ENCODE measurements around the gene LMO4.

Gene LMO4, protein sequence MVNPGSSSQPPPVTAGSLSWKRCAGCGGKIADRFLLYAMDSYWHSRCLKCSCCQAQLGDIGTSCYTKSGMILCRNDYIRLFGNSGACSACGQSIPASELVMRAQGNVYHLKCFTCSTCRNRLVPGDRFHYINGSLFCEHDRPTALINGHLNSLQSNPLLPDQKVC

DNA sequence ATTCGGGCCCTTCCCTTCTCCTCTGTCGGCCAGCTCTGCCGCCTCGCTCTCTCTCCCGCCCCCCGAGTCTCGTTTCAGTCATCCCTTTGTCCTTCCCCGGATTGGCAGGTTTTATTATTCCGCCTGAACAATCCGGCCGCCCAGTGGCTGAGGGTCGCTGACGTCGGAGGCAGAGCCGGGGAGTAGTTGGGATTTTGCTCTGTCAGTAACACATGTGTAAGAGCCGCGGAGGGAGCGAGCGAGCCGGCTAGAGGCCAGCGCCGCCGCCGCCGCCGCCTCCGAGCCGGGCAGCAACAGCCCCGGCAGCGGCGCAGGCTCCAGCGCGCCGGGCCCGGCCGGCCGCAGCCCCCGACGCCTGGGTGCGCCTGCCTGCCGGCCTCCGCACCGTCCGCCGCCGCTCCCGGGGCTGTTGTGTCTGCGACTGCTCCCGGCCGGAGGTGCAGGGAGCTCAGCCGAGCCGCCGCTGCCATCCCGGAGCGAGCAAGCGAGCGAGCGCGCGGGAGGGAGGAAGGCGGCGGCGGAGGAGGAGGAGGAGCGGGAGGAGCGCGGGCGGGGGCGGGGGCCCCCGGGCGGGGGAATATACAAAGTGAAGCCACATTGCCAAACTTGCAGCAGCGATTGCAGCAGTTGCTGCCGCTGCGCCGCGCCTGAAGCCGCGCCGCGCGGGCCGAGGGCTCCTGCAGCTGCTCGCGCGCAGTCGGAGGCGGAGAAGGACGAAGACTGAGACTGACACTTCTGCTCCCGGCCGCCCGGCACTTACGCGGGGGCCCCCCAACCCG lies at the start of gene LMO4:
TSS of gene LMO4 (plus strand) at position 609 of the 779 bp plus-strand sequence. CDS start 3,136 bp downstream, outside the sequence.
- in situ Hi-C loops (cut with HindIII; ENCODE audit: low sequenced_read_pairs): no loop called here

DNA sequence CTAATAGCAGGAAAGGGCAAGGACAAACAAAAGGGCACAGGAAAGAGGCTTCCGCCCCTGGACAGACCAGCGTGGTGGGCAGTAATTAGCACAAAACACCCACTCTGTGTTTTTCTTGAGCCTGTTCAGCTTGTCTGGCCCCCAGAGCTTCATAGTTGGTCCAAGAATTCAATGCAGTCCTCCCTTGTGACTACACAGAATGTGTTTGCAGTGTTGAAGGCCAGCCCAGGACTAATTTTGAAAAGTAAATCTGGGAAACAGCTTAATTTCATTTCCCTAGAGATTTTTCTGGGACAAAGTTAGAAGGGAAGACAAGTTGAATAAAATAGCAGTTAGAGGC lies 49.2 kb upstream of the LMO4 start:
- in situ Hi-C loops (cut with HindIII; ENCODE audit: low sequenced_read_pairs): no loop called here

DNA sequence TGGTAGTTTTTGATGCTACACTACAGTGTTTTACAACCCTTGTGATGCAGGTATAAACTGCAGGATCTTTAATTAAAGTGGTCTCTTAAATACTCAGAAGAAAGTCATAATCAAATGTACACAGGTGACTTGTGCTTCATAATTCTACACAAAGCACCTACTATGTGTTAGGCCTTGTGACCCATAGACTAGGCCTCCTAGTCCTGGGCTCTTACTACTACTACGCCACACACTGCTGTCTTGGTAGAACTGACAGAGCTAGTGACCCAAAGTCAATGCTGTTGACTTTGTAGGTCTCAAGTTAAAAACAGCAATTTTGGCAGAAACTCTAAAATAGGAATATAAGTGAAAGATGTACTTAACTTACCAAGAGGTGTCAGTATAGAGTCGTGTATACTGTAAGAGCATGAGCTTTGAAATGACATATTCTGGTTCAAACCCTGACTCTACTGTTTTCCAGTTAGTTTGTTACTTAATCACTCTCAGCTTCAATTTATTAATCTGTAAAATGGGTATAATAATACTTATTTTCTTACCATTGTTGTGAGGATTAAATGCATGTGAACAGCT lies 48.6 kb upstream of the LMO4 start:
- in situ Hi-C loops (cut with HindIII; ENCODE audit: low sequenced_read_pairs): no loop called here

DNA sequence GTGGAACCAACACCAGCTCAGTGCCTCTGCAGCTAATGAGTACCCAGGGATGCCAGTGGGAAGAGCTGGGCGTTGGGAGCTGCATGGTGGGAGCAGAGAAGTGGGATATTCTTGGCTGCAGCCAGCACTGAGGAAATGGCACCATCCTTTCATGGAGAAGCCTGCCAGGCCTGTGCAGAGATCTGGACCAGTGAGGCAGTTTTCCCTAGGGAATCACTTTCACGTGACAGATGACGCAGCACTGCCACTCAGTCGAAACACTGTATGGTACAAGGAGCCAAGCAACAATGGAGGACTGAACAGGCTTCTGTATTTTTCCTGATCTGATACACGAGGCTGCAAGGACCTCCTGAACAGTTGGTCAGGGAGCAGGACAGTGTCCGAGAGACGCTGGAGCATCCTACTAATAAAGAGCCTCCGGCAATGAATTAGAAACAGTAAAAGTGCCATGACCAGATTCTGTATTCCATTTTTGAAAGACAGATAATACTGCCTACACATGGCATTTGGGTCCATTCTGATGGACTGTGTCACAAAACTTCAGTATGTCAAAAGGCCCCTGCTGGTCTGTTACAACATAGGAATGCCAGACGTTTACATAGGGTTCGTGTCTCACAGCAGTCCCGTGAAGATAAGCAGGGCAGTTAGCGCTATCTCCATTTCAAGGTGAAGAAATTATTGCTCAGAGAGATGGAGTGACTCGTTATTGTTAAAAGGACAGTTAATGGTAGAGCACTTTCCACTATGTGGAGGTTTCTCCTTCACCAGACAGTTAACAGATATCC lies 44.0 kb upstream of the LMO4 start:
- in situ Hi-C loops (cut with HindIII; ENCODE audit: low sequenced_read_pairs): no loop called here

DNA sequence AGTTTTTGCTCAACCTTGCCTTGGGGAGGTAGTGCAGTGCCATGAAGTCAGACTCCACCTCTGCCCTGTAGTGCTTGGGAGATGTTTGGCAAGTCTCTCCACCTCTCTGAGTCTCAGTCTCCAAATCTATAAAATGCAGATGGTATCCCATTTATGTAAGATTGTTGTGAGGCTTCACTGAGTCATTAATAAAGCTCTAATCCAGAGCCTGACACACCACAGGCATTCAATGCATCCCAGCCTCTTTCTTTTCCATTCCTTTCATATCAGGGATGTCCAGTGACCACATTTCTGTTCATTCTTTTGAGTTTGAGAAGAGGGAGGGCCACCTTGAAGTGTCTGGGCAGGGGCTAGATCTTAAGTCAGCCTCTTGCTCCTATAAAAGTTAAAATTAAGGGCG lies 37.6 kb upstream of the LMO4 start:
- in situ Hi-C loops (cut with HindIII; ENCODE audit: low sequenced_read_pairs): no loop called here

DNA sequence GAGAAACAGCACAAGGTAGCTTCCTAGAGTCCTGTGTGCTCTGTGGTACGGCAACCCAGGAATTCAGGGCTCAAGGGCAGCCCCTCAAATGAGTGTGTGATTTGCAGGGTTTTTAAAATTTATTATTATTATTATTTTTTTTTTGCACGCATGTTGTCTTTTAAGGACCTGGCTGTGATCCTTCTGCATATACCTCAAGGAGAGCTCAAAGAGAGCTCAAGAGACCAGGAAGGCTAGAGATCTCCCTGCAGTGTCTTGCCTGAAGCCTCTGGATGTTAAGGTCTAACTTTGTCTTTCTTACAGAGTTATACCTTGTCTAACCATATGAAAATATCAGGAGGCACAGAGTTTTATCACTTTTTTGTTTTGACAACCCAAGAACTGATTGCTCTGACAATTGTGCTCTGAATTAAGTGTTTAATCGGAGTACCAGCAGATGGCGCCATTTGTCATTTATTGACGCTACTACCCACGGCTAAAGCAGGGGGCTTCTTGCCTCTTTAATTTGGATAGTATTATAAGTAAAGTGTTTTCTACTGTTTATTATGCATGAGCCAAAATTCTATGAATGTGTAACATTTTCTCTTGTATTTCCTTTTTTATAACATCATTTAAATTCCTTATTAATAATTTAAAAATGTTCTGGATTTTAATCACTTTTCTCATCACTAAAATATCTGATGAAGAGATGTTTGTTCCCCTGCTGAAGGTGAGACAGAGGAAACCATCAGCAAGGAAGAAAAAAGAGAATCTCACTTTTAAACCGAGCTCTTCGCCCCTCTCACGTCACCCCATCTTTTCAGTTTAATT lies 35.8 kb upstream of the LMO4 start:
- in situ Hi-C loops (cut with HindIII; ENCODE audit: low sequenced_read_pairs): no loop called here

DNA sequence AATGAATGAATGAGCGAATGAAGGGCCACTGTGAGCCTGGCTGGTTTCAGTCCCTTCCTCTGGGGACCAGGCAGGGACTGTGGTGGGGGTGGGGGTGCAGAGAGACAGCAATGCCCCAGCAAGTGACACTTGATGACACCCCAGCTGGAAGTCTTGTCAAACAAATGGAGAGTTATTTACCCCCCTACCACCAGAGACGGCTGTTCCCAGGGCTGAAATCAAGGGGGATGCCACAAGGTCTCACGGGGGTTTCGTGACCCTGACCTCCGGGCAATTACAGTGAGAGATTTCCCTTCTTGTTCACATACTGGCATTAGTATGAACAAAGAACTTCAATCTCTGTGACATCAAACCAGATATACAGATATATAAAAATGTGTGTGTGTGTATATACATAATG lies 34.0 kb upstream of the LMO4 start:
- in situ Hi-C loops (cut with HindIII; ENCODE audit: low sequenced_read_pairs): no loop called here

DNA sequence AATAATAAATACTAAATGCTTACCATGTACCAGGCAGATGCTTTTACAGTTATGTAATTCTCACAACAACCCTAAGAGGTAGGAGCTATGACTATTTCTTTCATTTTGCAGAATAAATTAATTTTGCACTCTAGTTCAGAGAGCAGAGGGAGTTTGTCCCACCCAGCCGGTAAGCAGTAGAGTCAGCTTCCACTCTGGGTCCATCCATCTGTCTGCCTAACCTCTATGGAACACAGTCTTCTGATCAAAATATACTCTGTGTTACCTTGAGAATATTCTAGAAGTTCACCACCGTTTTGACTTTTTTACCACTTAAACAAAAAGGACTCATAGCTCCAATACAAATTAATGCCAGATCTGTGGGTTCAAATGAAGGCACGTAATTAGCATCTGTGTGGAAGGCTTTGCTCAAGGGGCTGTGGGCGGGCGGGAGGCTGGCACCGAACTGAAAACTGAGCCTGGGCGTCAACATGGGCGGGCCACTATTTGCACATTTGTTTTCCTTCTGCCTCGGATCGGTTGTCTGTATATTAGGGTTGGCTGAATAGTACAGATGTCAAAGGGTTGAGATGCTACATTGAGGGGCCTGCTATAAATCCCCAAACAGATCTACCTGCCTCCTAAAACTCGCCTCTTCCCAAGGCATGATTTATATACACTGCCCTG lies 33.1 kb upstream of the LMO4 start:
- in situ Hi-C loops (cut with HindIII; ENCODE audit: low sequenced_read_pairs): no loop called here

DNA sequence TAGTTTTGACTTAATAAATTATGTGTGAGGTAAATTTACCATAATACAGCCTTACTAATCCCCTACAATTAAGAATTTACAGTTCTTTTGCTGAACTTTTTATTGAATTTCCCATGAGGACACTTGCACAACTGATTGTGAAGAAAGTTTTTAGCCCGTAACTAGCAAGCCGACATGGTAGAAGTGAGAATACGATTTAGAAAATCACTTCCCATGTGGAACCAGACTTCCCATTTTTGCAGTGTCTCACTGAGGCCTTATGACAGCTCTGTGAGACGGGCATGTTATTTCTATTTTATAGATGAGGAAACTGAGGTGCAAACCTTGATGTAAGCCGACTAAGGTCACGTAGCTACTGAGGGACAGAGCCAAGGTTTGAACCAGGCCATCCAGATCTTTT lies 32.5 kb upstream of the LMO4 start:
- in situ Hi-C loops (cut with HindIII; ENCODE audit: low sequenced_read_pairs): no loop called here

DNA sequence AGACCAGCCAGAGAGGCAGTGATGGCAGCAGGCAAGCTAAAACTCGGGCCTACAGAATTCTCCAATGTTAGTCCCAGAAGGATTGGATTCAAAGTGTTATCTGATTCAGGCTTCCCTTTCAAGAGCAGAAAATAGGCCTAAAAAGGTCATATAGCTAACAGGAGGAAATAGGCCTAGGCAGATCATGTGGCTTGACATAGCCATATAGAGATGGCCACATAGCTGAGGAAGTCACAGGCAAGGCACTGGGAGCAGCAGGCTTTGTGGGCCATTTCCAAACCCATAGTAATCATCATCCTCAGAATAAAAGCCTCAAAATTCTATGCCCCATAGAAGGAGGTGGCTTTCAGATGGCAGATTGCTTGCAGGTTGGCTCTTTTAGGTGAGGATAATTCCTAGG lies 29.0 kb upstream of the LMO4 start:
- in situ Hi-C loops (cut with HindIII; ENCODE audit: low sequenced_read_pairs): loop anchor here (25.0 kb wide), 1 partner anchor 638 kb away; no protein-coding TSS in a partner anchor

DNA sequence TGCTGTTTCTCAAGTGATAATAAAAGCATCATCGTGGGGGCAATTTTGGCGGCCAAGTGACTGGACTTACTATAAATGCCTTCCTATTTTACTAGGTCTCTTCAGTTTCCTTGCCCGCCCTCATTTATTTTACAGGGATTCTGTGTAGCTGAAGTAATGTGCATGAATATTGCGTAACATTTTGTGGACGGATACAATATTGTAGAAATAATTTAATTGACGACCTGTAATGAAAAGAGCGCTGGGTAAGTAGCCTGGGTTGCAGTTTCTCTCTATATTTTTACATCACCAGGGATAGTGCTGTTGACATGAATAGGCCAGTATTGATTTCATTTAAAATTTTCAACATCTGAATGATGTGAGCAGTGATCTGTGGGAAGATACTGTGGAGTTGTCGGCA lies 28.1 kb upstream of the LMO4 start:
- in situ Hi-C loops (cut with HindIII; ENCODE audit: low sequenced_read_pairs): loop anchor here (25.0 kb wide), 1 partner anchor 637 kb away; no protein-coding TSS in a partner anchor

DNA sequence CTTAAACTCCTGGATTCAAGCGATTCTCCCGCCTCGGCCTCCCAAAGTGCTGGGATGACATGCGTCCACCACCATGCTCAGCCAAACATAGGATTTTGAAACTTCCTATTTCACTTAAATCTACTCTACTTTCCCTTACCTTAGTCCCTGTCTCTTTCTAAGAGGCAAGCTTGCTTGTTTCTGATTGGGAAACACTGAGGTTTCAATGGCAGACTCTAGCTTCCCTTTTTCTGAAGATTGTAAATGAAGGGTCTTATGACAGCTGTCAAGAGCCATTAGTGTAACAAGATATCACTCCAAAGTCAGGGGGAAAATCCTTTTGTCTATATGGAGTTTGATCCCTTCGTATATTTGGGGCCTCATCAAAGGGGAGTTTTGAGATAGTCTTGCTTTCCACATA lies 23.5 kb upstream of the LMO4 start:
- in situ Hi-C loops (cut with HindIII; ENCODE audit: low sequenced_read_pairs): loop anchor here (25.0 kb wide), 1 partner anchor 632 kb away; no protein-coding TSS in a partner anchor

DNA sequence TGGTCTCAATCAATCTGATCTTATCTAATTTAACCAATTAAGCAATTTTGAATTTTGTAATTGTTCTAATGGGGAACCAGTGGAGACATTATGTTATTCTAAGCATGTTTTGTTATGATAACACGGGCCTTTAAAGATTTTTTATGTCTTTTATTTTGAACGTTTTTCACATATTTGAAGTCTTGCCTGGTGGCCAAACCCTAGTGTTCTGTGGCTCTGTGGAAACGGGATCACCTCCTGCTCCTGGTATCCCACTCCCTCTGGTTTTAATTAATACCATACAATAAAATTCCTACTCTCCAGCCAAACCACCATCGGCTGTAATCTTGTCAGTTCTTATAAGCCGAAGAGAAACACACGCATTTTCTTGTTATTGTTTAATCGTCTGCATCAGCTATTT lies 22.9 kb upstream of the LMO4 start:
- in situ Hi-C loops (cut with HindIII; ENCODE audit: low sequenced_read_pairs): loop anchor here (25.0 kb wide), 1 partner anchor 632 kb away; no protein-coding TSS in a partner anchor

DNA sequence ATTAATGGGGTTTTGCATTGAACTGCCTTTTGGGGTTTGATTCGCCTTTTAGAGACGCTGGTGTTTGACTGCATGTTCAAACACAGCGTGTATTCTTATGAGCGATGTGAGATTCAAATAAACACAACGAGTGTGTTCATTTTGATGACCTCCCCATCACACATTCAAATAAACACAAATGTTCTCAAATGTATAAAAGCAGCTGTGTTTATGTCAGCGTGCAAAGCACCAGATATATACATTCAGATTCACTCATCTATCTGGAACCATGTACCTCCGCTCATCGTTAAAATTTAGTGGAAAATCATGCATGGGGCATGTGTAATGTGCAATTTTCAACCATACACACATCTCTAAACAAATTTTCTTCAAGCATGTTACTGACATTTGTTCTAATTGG lies 21.4 kb upstream of the LMO4 start:
- in situ Hi-C loops (cut with HindIII; ENCODE audit: low sequenced_read_pairs): loop anchor here (25.0 kb wide), 1 partner anchor 630 kb away; no protein-coding TSS in a partner anchor

DNA sequence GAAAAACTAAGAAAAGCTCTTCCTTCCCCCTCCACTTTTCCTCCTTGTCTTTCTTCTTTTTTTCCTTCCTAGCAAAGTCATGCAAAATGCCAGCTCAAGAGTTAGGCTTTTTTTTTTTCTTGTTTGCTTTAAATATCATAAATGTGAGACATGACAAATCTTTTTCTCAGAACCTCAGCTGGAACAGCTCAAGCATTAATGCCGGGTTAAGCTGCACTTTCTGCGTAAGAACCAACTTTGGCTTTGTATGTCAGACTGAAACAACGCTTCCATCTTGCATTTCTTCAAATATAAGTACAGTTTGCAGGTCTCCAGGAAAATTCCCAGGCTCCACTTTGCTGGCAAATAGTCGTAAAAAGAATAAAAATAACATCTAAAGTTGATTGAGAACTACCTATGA lies 20.7 kb upstream of the LMO4 start:
- in situ Hi-C loops (cut with HindIII; ENCODE audit: low sequenced_read_pairs): loop anchor here (25.0 kb wide), 1 partner anchor 629 kb away; no protein-coding TSS in a partner anchor

DNA sequence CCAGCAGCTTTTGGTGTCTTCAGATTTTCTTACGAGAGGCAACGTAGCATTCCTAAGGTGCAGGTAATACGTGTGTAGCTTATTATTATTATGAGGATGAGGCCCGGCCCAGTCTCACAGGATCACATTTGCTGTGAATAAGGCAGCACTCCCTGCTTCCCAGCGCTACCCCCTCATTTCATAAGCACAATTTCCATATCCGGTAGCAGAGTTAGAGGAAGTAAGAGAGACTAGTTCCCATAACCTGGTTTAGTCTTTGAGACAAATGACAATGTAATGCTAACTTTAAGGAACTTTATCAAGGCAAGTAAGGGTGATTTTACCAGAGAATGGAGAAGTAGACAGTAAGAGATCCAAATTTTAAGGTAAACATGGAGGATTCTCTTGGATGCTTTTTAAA lies 14.6 kb upstream of the LMO4 start:
- in situ Hi-C loops (cut with HindIII; ENCODE audit: low sequenced_read_pairs): loop anchor here (25.0 kb wide), 1 partner anchor 623 kb away; no protein-coding TSS in a partner anchor

DNA sequence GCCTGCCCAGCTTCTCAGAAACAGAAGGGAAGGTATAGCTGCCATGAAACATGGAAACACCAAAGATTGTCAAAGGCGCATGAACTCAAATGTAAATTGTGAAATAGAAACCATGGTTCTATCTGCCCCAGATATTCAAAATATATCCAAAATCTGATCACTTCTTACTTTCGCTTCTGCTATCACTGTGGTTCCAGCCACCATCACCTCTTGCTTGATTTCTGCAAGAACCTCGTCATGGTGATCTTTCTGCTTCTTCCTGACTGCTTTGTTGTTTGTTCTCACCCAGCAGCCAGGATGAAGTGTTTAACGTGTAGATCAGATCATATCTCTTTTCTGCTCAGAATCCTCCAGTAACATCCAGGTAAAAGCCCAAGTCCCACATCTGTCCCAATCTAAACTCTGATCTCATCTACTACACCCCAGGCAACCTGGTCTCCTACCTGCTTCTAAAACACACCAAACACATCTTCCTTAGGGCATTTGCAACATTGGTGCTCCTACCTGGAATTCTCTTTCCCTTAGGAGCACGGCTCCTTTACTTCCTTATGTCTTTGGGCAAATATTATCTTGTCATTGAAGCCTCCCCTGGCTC lies 10.5 kb upstream of the LMO4 start:
- in situ Hi-C loops (cut with HindIII; ENCODE audit: low sequenced_read_pairs): loop anchor here (25.0 kb wide), 1 partner anchor 619 kb away; no protein-coding TSS in a partner anchor

DNA sequence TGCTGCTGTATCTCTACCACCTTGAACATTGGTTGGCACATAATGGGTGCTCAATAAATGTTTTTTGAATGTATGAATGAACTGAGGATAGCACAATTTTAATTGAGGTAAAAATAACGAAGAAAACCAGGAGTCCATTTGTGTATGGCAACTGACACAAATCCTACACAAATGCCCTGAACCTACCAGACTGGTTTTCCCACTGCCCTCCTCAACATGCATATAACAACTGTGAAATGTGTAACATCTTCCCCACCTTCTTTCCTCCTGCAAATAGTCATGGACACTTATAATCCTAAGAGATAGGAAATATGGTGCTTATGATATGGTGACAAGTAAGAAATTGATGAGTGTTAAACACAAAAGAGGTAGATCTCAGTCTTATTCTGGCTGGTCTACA lies 9.9 kb upstream of the LMO4 start:
- in situ Hi-C loops (cut with HindIII; ENCODE audit: low sequenced_read_pairs): loop anchor here (25.0 kb wide), 1 partner anchor 618 kb away; no protein-coding TSS in a partner anchor

DNA sequence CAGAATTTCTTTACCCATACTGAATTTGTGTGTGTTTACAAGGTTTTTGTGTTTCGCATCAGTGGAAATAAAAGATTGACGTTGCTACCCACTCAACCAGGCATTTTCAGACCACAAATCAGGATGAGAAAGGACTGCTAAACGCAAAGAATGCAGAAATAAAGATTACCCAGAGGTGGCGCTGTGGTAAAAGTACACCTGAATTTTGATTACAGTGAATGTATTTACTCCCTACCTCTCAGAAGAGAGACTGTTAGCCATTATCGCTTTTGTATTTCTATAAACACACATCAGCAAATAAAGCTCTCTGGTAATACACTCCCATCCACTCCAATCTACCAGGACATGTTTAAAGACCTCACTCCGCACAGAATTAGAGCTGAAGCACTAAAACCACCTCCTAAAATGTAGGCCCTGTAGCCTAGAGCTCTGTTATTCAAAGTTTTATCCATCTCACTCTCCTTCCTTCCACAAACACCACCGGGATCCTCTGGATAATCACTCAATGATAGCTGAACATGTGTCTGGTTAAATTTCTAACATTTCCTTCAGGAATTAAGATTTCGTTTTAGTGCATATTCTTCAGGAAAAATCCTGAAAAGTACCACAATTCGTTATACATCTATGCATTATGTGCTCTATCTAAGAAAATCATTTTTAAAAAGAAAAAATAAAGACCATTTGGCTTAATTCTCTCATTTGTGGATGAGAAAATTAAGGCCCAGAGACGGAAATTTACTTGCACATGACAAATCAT lies 2.5 kb upstream of the LMO4 start:
- in situ Hi-C loops (cut with HindIII; ENCODE audit: low sequenced_read_pairs): no loop called here
